GM23338 (cell line): ENCODE measurements around the gene NDST3. TPM values are rescaled to one million over a fixed set of nuclear protein-coding genes. Genes with fewer than 3 reads are reported as not detected.

Experiments used
- ATAC-seq: fragments of 200-7000 bp; cut with Tn5 transposase; 3 replicates; pipeline ENCODE4 v1.9.1; 2020
- DNase-seq: peaks from one replicate; pipeline ENCODE4 v3.0.0-alpha.2; 2015; ENCODE audit warnings: low spot score
- H2AFZ ChIP-seq: fragments of 200-600 bp; sonication (generic); 2 replicates; pipeline ENCODE4 v1.8.0; 2016; ENCODE audit warnings: antibody characterized with exemption, mild to moderate bottlenecking, moderate library complexity
- H3F3A ChIP-seq: fragments of 200-600 bp; sonication (generic); replicated peaks from 2 replicates; pipeline ENCODE4 v1.8.0; 2017; ENCODE audit warnings: antibody characterized with exemption, mixed run types, low read depth
- H3K27ac ChIP-seq: fragments of 200-600 bp; sonication (generic); 2 replicates; pipeline ENCODE4 v1.6.1; 2016; ENCODE audit warnings: low read depth
- H3K27me3 ChIP-seq: fragments of 200-600 bp; sonication (generic); 2 replicates; pipeline ENCODE4 v1.8.0; 2016; ENCODE audit warnings: mild to moderate bottlenecking, mixed run types, moderate library complexity; ENCODE audit not compliant: insufficient read depth
- H3K36me3 ChIP-seq: fragments of 200-600 bp; sonication (generic); 2 replicates; pipeline ENCODE4 v1.8.0; 2016; ENCODE audit warnings: mild to moderate bottlenecking; ENCODE audit not compliant: insufficient read depth
- H3K4me1 ChIP-seq: fragments of 200-600 bp; sonication (generic); 2 replicates; pipeline ENCODE4 v1.8.0; 2016; ENCODE audit warnings: mild to moderate bottlenecking, moderate library complexity; ENCODE audit not compliant: insufficient read depth
- H3K4me2 ChIP-seq: fragments of 200-600 bp; sonication (generic); 2 replicates; pipeline ENCODE4 v1.7.1; 2017; ENCODE audit warnings: mixed run types
- H3K4me3 ChIP-seq: fragments of 200-600 bp; sonication (generic); 2 replicates; pipeline ENCODE4 v1.6.1; 2016; ENCODE audit warnings: mixed run types
- H3K79me2 ChIP-seq: fragments of 200-600 bp; sonication (generic); replicated peaks from 2 replicates; pipeline ENCODE4 v1.8.0; 2017; ENCODE audit warnings: mild to moderate bottlenecking; ENCODE audit not compliant: insufficient read depth
- H3K9me2 ChIP-seq: fragments of 200-600 bp; sonication (generic); 2 replicates; pipeline ENCODE4 v1.8.0; 2017; ENCODE audit not compliant: insufficient read depth
- H4K20me1 ChIP-seq: fragments of 200-600 bp; sonication (generic); replicated peaks from 2 replicates; pipeline ENCODE4 v1.8.0; 2017; ENCODE audit warnings: mild to moderate bottlenecking; ENCODE audit not compliant: insufficient read depth
- H3K27ac Mint-ChIP-seq: 2 replicates; pipeline ENCODE4 v1.8.0; 2020; ENCODE audit warnings: inconsistent platforms, mild to moderate bottlenecking, moderate library complexity, mixed read lengths
- H3K27me3 Mint-ChIP-seq: 3 replicates; pipeline ENCODE4 v1.8.0; 2022; ENCODE audit warnings: low read depth, mild to moderate bottlenecking, moderate library complexity, mixed read lengths, inconsistent platforms; ENCODE audit not compliant: insufficient read depth, poor library complexity
- H3K36me3 Mint-ChIP-seq: 3 replicates; pipeline ENCODE4 v1.8.0; 2021; ENCODE audit warnings: low read depth, mild to moderate bottlenecking, inconsistent platforms, moderate library complexity, mixed read lengths
- H3K4me1 Mint-ChIP-seq: 3 replicates; pipeline ENCODE4 v1.8.0; 2020; ENCODE audit warnings: mild to moderate bottlenecking, inconsistent platforms, mixed read lengths
- H3K4me3 Mint-ChIP-seq: 3 replicates; pipeline ENCODE4 v1.8.0; 2021; ENCODE audit warnings: moderate library complexity, mild to moderate bottlenecking, inconsistent platforms, mixed read lengths
- H3K9me3 Mint-ChIP-seq: 3 replicates; pipeline ENCODE4 v1.8.0; 2020; ENCODE audit warnings: moderate library complexity, mild to moderate bottlenecking, inconsistent platforms, mixed read lengths
- EZH2 ChIP-seq: fragments of 200-600 bp; sonication (generic); IDR thresholded peaks from one replicate; pipeline ENCODE4 v1.8.0; 2017; ENCODE audit warnings: antibody characterized with exemption, mild to moderate bottlenecking, low read depth; ENCODE audit not compliant: unreplicated experiment
- EZH2phosphoT487 ChIP-seq: fragments of 200-600 bp; sonication (generic); IDR thresholded peaks from one replicate; pipeline ENCODE4 v1.8.1; 2018; ENCODE audit warnings: antibody characterized with exemption; ENCODE audit not compliant: unreplicated experiment
- NANOG ChIP-seq: IDR thresholded peaks from 2 replicates; pipeline ENCODE4 v1.6.1; 2016; ENCODE audit warnings: antibody characterized with exemption, borderline replicate concordance
- POLR2AphosphoS5 ChIP-seq: IDR thresholded peaks from 2 replicates; pipeline ENCODE4 v1.6.1; 2016; ENCODE audit warnings: antibody characterized with exemption, low read depth
- ZNF114 ChIP-seq: fragments of 250-450 bp; sonication (Bioruptor Pico); IDR thresholded peaks from 2 replicates; pipeline ENCODE4 v1.5.0; 2020; ENCODE audit warnings: mild to moderate bottlenecking, moderate library complexity
- ZNF331 ChIP-seq: fragments of 250-450 bp; sonication (Bioruptor Pico); IDR thresholded peaks from 2 replicates; pipeline ENCODE4 v1.5.0; 2020; ENCODE audit warnings: low read depth, mild to moderate bottlenecking, moderate library complexity
- polyA plus RNA-seq: library from polyadenylated mRNA; unstranded; fragments of >200 nt; fragmentation: Nextera tagmentation; extraction: Ambion mirVana; gene quantifications from 2 replicates; pipeline ENCODE4 v1.2.1, GENCODE V29; 2016
- small RNA-seq: library from RNA; depleted of rRNA; stranded (forward); fragments of <200 nt; gene quantifications from one replicate; pipeline ENCODE3, GENCODE V24; 2014; ENCODE audit warnings: low replicate concordance
- total RNA-seq: library from RNA; depleted of rRNA; stranded (reverse); fragments of >200 nt; shearing (Covaris generic); gene quantifications from 2 replicates; pipeline ENCODE4 v1.2.3, GENCODE V29; 2014
- TF ChIP-seq, protein P1 (sequence below): fragments of 250-450 bp; sonication (Bioruptor Pico); IDR thresholded peaks from 2 replicates; pipeline ENCODE4 v1.5.0; 2020; ENCODE audit warnings: mild to moderate bottlenecking, moderate library complexity

NDST3 gene
- total and polyA plus RNA-seq, 2 experiments from 2014 or later = 0.19 to 0.56 TPM

- Histone ChIP-seq H3F3A (no peaks in the 10 kb centered on the region), H3K9me2 (no peaks in the 10 kb centered on the region), H4K20me1 (no peaks in the 10 kb centered on the region), H2AFZ (0 out of 2 replicates have a peak overlapping the region, but pooled peaks have one; percentile 3), H3K27ac (0 out of 2 replicates have a peak overlapping the region, but pooled peaks have one; percentile 11), H3K36me3 (no peaks in the 10 kb centered on the region), H3K4me1 (peaks cover 7% of the 10 kb centered on the region), H3K4me2 (peak overlapping the region; percentile 50), H3K4me3 (no peak overlapping the region), H3K27me3 (no peaks in the 10 kb centered on the region), H3K79me2 (no peaks in the 10 kb centered on the region)
- DNase-seq (no peak), ATAC-seq (peak; percentile 71)
- Mint-ChIP-seq H3K4me3 (no peak overlapping the region), H3K27me3 (peaks cover 1% of the 10 kb centered on the region), H3K36me3 (no peaks in the 10 kb centered on the region), H3K27ac (peak overlapping the region; percentile 85), H3K4me1 (peaks cover 13% of the 10 kb centered on the region), H3K9me3 (no peaks in the 10 kb centered on the region)
- TF ChIP-seq NANOG (no peak), ZNF331 (CRISPR knock-in tag) (no peak), ZNF114 (no peak), EZH2 (no peak), POLR2AphosphoS5 (no peak), EZH2phosphoT487 (no peak)
- TF ChIP-seq, protein P1, sequence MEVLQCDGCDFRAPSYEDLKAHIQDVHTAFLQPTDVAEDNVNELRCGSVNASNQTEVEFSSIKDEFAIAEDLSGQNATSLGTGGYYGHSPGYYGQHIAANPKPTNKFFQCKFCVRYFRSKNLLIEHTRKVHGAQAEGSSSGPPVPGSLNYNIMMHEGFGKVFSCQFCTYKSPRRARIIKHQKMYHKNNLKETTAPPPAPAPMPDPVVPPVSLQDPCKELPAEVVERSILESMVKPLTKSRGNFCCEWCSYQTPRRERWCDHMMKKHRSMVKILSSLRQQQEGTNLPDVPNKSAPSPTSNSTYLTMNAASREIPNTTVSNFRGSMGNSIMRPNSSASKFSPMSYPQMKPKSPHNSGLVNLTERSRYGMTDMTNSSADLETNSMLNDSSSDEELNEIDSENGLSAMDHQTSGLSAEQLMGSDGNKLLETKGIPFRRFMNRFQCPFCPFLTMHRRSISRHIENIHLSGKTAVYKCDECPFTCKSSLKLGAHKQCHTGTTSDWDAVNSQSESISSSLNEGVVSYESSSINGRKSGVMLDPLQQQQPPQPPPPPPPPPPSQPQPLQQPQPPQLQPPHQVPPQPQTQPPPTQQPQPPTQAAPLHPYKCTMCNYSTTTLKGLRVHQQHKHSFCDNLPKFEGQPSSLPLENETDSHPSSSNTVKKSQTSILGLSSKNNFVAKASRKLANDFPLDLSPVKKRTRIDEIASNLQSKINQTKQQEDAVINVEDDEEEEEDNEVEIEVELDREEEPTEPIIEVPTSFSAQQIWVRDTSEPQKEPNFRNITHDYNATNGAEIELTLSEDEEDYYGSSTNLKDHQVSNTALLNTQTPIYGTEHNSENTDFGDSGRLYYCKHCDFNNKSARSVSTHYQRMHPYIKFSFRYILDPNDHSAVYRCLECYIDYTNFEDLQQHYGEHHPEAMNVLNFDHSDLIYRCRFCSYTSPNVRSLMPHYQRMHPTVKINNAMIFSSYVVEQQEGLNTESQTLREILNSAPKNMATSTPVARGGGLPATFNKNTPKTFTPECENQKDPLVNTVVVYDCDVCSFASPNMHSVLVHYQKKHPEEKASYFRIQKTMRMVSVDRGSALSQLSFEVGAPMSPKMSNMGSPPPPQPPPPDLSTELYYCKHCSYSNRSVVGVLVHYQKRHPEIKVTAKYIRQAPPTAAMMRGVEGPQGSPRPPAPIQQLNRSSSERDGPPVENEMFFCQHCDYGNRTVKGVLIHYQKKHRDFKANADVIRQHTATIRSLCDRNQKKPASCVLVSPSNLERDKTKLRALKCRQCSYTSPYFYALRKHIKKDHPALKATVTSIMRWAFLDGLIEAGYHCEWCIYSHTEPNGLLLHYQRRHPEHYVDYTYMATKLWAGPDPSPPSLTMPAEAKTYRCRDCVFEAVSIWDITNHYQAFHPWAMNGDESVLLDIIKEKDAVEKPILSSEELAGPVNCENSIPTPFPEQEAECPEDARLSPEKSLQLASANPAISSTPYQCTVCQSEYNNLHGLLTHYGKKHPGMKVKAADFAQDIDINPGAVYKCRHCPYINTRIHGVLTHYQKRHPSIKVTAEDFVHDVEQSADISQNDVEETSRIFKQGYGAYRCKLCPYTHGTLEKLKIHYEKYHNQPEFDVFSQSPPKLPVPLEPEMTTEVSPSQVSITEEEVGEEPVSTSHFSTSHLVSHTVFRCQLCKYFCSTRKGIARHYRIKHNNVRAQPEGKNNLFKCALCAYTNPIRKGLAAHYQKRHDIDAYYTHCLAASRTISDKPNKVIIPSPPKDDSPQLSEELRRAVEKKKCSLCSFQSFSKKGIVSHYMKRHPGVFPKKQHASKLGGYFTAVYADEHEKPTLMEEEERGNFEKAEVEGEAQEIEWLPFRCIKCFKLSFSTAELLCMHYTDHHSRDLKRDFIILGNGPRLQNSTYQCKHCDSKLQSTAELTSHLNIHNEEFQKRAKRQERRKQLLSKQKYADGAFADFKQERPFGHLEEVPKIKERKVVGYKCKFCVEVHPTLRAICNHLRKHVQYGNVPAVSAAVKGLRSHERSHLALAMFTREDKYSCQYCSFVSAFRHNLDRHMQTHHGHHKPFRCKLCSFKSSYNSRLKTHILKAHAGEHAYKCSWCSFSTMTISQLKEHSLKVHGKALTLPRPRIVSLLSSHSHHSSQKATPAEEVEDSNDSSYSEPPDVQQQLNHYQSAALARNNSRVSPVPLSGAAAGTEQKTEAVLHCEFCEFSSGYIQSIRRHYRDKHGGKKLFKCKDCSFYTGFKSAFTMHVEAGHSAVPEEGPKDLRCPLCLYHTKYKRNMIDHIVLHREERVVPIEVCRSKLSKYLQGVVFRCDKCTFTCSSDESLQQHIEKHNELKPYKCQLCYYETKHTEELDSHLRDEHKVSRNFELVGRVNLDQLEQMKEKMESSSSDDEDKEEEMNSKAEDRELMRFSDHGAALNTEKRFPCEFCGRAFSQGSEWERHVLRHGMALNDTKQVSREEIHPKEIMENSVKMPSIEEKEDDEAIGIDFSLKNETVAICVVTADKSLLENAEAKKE (CRISPR knock-in tag) = no peak
These were observed 273.4 kb downstream of the NDST3 start for GRCh38 chr4:118307643-118308042.

Small RNAs within 50 kb of the gene (small RNA-seq; reads per million reads assigned to genes)
- not detected for gene SNORA24
